ENCODE data around the gene CDK2AP2. TPM values are rescaled to one million over a fixed set of nuclear protein-coding genes. Genes with fewer than 3 reads are reported as not detected.
A peak's percentile ranks its signal among the peaks of the same experiment; 100 is the strongest.

Gene CDK2AP2
- total and polyA plus RNA-seq, 10 of the 15 experiments (the other 5 are each of a cell fraction or from before 2014, with no cell fraction given): 8.0 to 177 (median 40.9) TPM

- Histone ChIP-seq H3K9ac (ENCODE audit: control insufficient read depth, insufficient read depth, low read length) (peak overlapping the region; percentile 38), H3K4me1 (ENCODE audit: control insufficient read depth, insufficient read depth, low read length) (peaks cover 27% of the 10 kb centered on the region), H3K9me3 (replicated peaks; ENCODE audit: control insufficient read depth, insufficient read depth, low read length) (no peaks in the 10 kb centered on the region), H3K4me3 (peak overlapping the region; percentile 82; the same call in 1 of the 2 replicates), H4K20me1 (ENCODE audit: control insufficient read depth, insufficient read depth) (no peaks in the 10 kb centered on the region), H3K36me3 (ENCODE audit: control insufficient read depth in 2 of 2, insufficient read depth in 2 of 2, low read length in 1 of 2) (peaks cover 0 to 3% of the 10 kb centered on the region in 2 experiments; a peak in 2 of 4 replicates), H2AFZ (ENCODE audit: control insufficient read depth, low read depth, low read length) (no peak overlapping the region), H3K4me2 (ENCODE audit: control insufficient read depth, insufficient read depth) (peak overlapping the region; percentile 99), H3K27ac (ENCODE audit: control insufficient read depth, insufficient read depth) (peak overlapping the region; percentile 17; the same call in 1 of the 2 replicates), H3K79me2 (ENCODE audit: control insufficient read depth, insufficient read depth, low read length) (peaks cover 32% of the 10 kb centered on the region), H3K27me3 (replicated peaks in 1 of 2; ENCODE audit: control insufficient read depth in 2 of 2, insufficient read depth in 2 of 2, low read length in 1 of 2) (no peaks in the 10 kb centered on the region; a peak in 1 of 4 replicates)
- TF ChIP-seq CBX5 (IDR thresholded peaks at IDR 0.05; ENCODE audit: low read depth) (no peak), SREBF2 (IDR thresholded peaks at IDR 0.05; ENCODE audit: low read length) (no peak), ZBTB33 (IDR thresholded peaks at IDR 0.05) (no peak), EZH2 (IDR thresholded peaks at IDR 0.05; ENCODE audit: borderline replicate concordance, control insufficient read depth, low read depth, low read length) (no peak), CHD2 (IDR thresholded peaks at IDR 0.05; ENCODE audit: borderline replicate concordance, low read depth, low read length) (no peak), NFYB (IDR thresholded peaks at IDR 0.05; ENCODE audit: insufficient read depth, low read depth, low read length) (no peak), ETV6 (conservative IDR thresholded peaks at IDR 0.05 in 1 of 2, IDR thresholded peaks at IDR 0.05 in 1 of 2; ENCODE audit: borderline replicate concordance in 1 of 2, low read depth in 1 of 2) (no peak), TAF1 (IDR thresholded peaks at IDR 0.05; ENCODE audit: borderline replicate concordance, low read depth, low read length) (no peak), NBN (IDR thresholded peaks at IDR 0.05) (no peak)
- intact Hi-C loops (cut with micrococcal nuclease; ENCODE audit: unreplicated experiment): loop anchor here (1.0 to 5.0 kb wide), 7 partner anchors 20 to 150 kb away; partner anchors contain the start of genes PPP1CA and PTPRCAP
- no peak for ATAC-seq
- FAIRE-seq: no peak
- POLR2A ChIA-PET: interaction anchor here (1.5 to 2.3 kb wide), 2 partner anchors 38 to 105 kb away, joined by 4 to 6 read pairs; partner anchors contain the start of genes PPP1CA and TMEM134
- 84% methylated on average over 16 of the region's 16 CpGs for WGBS (ENCODE audit: insufficient coverage, insufficient replicate concordance, low lambda C conversion rate, missing lambda C conversion rate)
- RAD21 ChIA-PET (ENCODE audit: unreplicated experiment): interaction anchor here (1.1 to 2.8 kb wide), 7 partner anchors 24 to 115 kb away, joined by 3 to 19 read pairs (median 4); partner anchors contain the start of genes AIP, PPP1CA, PTPRCAP and RAD9A
- in situ Hi-C loops (cut with MboI): no loop called here
- DNase-seq (ENCODE audit: low read depth, low spot score): no peak
- BruUV-seq (replicated peaks): TSS peak; percentile 83
- CTCF ChIA-PET: interaction anchor here (0.7 to 2.9 kb wide), 10 partner anchors 17 to 153 kb away, joined by 3 to 30 read pairs (median 4); partner anchors contain the start of genes POLD4, PPP1CA and TBC1D10C
- SMC1A ChIA-PET (ENCODE audit: uncharacterized antibody, unreplicated experiment): interaction anchor here (1.0 to 4.3 kb wide), 4 partner anchors 20 to 100 kb away, joined by 3 to 23 read pairs (median 6); partner anchors contain the start of gene PTPRCAP
Measured at GRCh38 chr11:67506426-67507051, 1.4 kb downstream of the CDK2AP2 start.

All from GM12878 (cell line).